ENCODE measurements around the gene CBLN3.

Gene CBLN3

GRCh38 chr14:24438223-24439097, 9.0 kb upstream of the CBLN3 start:
- DNase-seq = no peak

- DNase-seq = no peak
These were observed 8.2 kb upstream of the CBLN3 start for GRCh38 chr14:24437736-24438067.

GRCh38 chr14:24437020-24437735, 7.7 kb upstream of the CBLN3 start:
- DNase-seq = no peak

GRCh38 chr14:24436355-24437019, 7.0 kb upstream of the CBLN3 start:
- DNase-seq = peak; percentile 4

GRCh38 chr14:24435998-24436354, 6.5 kb upstream of the CBLN3 start:
- DNase-seq = no peak

- DNase-seq = no peak
These were observed 5.8 kb upstream of the CBLN3 start for GRCh38 chr14:24435192-24435810.

GRCh38 chr14:24434676-24435075, 5.2 kb upstream of the CBLN3 start:
- DNase-seq = no peak

GRCh38 chr14:24434036-24434435, 4.6 kb upstream of the CBLN3 start:
- no peak for DNase-seq

- DNase-seq = no peak
These were observed 3.0 kb upstream of the CBLN3 start for GRCh38 chr14:24432259-24433131.

GRCh38 chr14:24431569-24432258, 2.2 kb upstream of the CBLN3 start:
- DNase-seq = peak; percentile 9

GRCh38 chr14:24430682-24431568, 1.5 kb upstream of the CBLN3 start:
- no peak for DNase-seq

GRCh38 chr14:24430143-24430681, 744 bp upstream of the CBLN3 start:
- DNase-seq = peak; percentile 49

GRCh38 chr14:24428628-24429394, 657 bp downstream of the CBLN3 start:
- no peak for DNase-seq

GRCh38 chr14:24427537-24428508, 1.6 kb downstream of the CBLN3 start:
- DNase-seq = no peak

GRCh38 chr14:24426912-24427536, 2.4 kb downstream of the CBLN3 start:
- DNase-seq = no peak

- DNase-seq = no peak
These were observed 3.1 kb downstream of the CBLN3 start for GRCh38 chr14:24426150-24426911.

- DNase-seq = no peak
These were observed 3.8 kb downstream of the CBLN3 start for GRCh38 chr14:24425704-24426103.

Measured in GOT3 (cell line).